ENCODE measurements around the gene IRX4.

IRX4 gene

GRCh38 chr5:1835431-1835830, 47.3 kb downstream of the IRX4 start:
- no peak for DNase-seq

GRCh38 chr5:1834721-1835429, 47.9 kb downstream of the IRX4 start:
- DNase-seq, result no peak

GRCh38 chr5:1834022-1834551, 48.6 kb downstream of the IRX4 start:
- DNase-seq, result no peak

- DNase-seq, result no peak
These were observed 49.3 kb downstream of the IRX4 start for GRCh38 chr5:1833264-1834021.

- DNase-seq, result no peak
These were observed 50.0 kb downstream of the IRX4 start for GRCh38 chr5:1832511-1833250.

- no peak for DNase-seq
These were observed 50.9 kb downstream of the IRX4 start for GRCh38 chr5:1831677-1832313.

- DNase-seq, result no peak
These were observed 51.5 kb downstream of the IRX4 start for GRCh38 chr5:1831257-1831656.

- DNase-seq, result no peak
These were observed 52.0 kb downstream of the IRX4 start for GRCh38 chr5:1830571-1831228.

- peak; percentile 46 for DNase-seq
These were observed 54.8 kb downstream of the IRX4 start for GRCh38 chr5:1827886-1828397.

Measured in CD4-positive, alpha-beta T cell treated with Interleukin-6 for 4 hours (primary cell).